ENCODE data around the gene IRS4. TPM values are rescaled to one million over a fixed set of nuclear protein-coding genes. Genes with fewer than 3 reads are reported as not detected.

Gene IRS4
- polyA plus RNA-seq, 3 donors: not detected

GRCh38 chrX:108763559-108763958 lies 27.2 kb upstream of the IRS4 start:
- H3K27me3 ChIP-seq (ENCODE audit: control insufficient read depth in 2 of 2, insufficient read depth in 2 of 2, low read length in 2 of 2): no peaks in the 10 kb centered on the region
- no peaks in the 10 kb centered on the region for H3K36me3 Mint-ChIP-seq
- peaks cover 0 to 2% (median 0%) of the 10 kb centered on the region in 3 donors for H3K27me3 Mint-ChIP-seq (ENCODE audit: low read depth in 3 of 3)
- H3K27ac Mint-ChIP-seq: no peak overlapping the region
- WGBS (ENCODE audit: insufficient coverage): 60% methylated on average over 1 of the region's 1 CpG
- H3K4me2 ChIP-seq (replicated peaks; ENCODE audit: extremely low read depth, low read length, poor library complexity, severe bottlenecking): no peak overlapping the region
- no peaks in the 10 kb centered on the region for H3K36me3 ChIP-seq (replicated peaks in 1 of 2; ENCODE audit: control insufficient read depth in 1 of 2, insufficient read depth in 2 of 2, low read length in 2 of 2)
- H3K9me3 ChIP-seq (replicated peaks in 1 of 2; ENCODE audit: control insufficient read depth in 1 of 2, insufficient read depth in 1 of 2, low read length in 2 of 2): no peaks in the 10 kb centered on the region
- intact Hi-C loops (cut with micrococcal nuclease): no loop called here
- H3K9ac ChIP-seq (ENCODE audit: insufficient read depth, low read length, poor library complexity, severe bottlenecking): no peak overlapping the region
- no peak overlapping the region for H3K4me3 ChIP-seq (replicated peaks in 1 of 3; ENCODE audit: low read depth in 2 of 3, low read length in 3 of 3)
- no peak for DNase-seq
- no peaks in the 10 kb centered on the region for H3K79me2 ChIP-seq (ENCODE audit: insufficient read depth, low read length)
- no peaks in the 10 kb centered on the region for H4K20me1 ChIP-seq (ENCODE audit: insufficient read depth, low read length)
- H3K4me3 Mint-ChIP-seq: no peak overlapping the region
- H2AFZ ChIP-seq (ENCODE audit: insufficient read depth, low read depth, low read length, poor library complexity, severe bottlenecking): no peak overlapping the region
- peaks cover 0 to 4% (median 1%) of the 10 kb centered on the region in 7 donors for H3K9me3 Mint-ChIP-seq
- H3K4me1 ChIP-seq (ENCODE audit: control insufficient read depth in 1 of 2, insufficient read depth in 2 of 2, low read length in 2 of 2): no peaks in the 10 kb centered on the region
- no peaks in the 10 kb centered on the region for H3K4me1 Mint-ChIP-seq
- H3K27ac ChIP-seq (ENCODE audit: low read depth in 1 of 2, low read length in 2 of 2): no peak overlapping the region
- TF ChIP-seq, protein P1, sequence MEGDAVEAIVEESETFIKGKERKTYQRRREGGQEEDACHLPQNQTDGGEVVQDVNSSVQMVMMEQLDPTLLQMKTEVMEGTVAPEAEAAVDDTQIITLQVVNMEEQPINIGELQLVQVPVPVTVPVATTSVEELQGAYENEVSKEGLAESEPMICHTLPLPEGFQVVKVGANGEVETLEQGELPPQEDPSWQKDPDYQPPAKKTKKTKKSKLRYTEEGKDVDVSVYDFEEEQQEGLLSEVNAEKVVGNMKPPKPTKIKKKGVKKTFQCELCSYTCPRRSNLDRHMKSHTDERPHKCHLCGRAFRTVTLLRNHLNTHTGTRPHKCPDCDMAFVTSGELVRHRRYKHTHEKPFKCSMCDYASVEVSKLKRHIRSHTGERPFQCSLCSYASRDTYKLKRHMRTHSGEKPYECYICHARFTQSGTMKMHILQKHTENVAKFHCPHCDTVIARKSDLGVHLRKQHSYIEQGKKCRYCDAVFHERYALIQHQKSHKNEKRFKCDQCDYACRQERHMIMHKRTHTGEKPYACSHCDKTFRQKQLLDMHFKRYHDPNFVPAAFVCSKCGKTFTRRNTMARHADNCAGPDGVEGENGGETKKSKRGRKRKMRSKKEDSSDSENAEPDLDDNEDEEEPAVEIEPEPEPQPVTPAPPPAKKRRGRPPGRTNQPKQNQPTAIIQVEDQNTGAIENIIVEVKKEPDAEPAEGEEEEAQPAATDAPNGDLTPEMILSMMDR (IDR thresholded peaks at IDR 0.05): no peak

DNA sequence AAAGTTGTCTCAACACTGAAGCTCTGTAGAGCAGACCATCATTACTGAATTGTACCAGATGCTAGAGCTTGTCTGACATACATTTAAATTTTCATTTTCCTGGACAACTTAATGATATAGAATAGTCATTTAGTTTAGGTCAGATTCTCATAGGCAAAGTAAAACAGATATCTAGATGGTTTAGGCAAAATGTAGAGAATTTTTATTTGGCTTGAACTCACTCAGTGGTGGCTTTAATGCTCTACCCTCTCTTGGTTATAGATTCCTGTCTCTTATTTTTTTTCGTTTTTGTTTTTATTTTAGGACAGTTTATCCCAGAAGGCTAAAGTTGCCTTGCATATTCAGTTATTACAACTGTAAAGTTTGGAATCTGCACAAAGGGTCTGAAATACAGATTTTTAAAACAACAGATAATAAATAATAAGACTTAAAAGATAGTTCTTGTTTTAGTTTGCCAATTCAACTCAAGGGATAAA lies 4.0 kb upstream of the IRS4 start:
- no peaks in the 10 kb centered on the region for H3K36me3 ChIP-seq (replicated peaks in 1 of 2; ENCODE audit: control insufficient read depth in 1 of 2, insufficient read depth in 2 of 2, low read length in 2 of 2)
- no peaks in the 10 kb centered on the region for H3K36me3 Mint-ChIP-seq
- no peak overlapping the region for H3K4me2 ChIP-seq (replicated peaks; ENCODE audit: extremely low read depth, low read length, poor library complexity, severe bottlenecking)
- H3K79me2 ChIP-seq (ENCODE audit: insufficient read depth, low read length): no peaks in the 10 kb centered on the region
- WGBS (ENCODE audit: insufficient coverage): no CpG with 5 or more reads among the region's 1 CpG
- H3K9ac ChIP-seq (ENCODE audit: insufficient read depth, low read length, poor library complexity, severe bottlenecking): no peak overlapping the region
- TF ChIP-seq, protein P1 (IDR thresholded peaks at IDR 0.05): no peak
- H3K27me3 ChIP-seq (ENCODE audit: control insufficient read depth in 2 of 2, insufficient read depth in 2 of 2, low read length in 2 of 2): peaks cover 10 to 33% of the 10 kb centered on the region in 2 donors
- no peak overlapping the region for H3K27ac ChIP-seq (ENCODE audit: low read depth in 1 of 2, low read length in 2 of 2)
- H4K20me1 ChIP-seq (ENCODE audit: insufficient read depth, low read length): no peaks in the 10 kb centered on the region
- no peak overlapping the region for H3K4me3 ChIP-seq (replicated peaks in 1 of 3; ENCODE audit: low read depth in 2 of 3, low read length in 3 of 3)
- H3K4me3 Mint-ChIP-seq: no peak overlapping the region
- peaks cover 0 to 6% of the 10 kb centered on the region in 2 donors for H3K9me3 ChIP-seq (replicated peaks in 1 of 2; ENCODE audit: control insufficient read depth in 1 of 2, insufficient read depth in 1 of 2, low read length in 2 of 2)
- DNase-seq: no peak
- H3K27ac Mint-ChIP-seq: no peak overlapping the region
- peaks cover 1% of the 10 kb centered on the region for H3K4me1 Mint-ChIP-seq
- H3K9me3 Mint-ChIP-seq: peaks cover 0 to 23% (median 6%) of the 10 kb centered on the region in 7 donors
- H2AFZ ChIP-seq (ENCODE audit: insufficient read depth, low read depth, low read length, poor library complexity, severe bottlenecking): no peak overlapping the region
- peaks cover 28 to 34% (median 33%) of the 10 kb centered on the region in 3 donors for H3K27me3 Mint-ChIP-seq (ENCODE audit: low read depth in 3 of 3)
- no peaks in the 10 kb centered on the region for H3K4me1 ChIP-seq (ENCODE audit: control insufficient read depth in 1 of 2, insufficient read depth in 2 of 2, low read length in 2 of 2)
- intact Hi-C loops (cut with micrococcal nuclease): no loop called here

Data from CD14-positive monocyte (primary cell).